ENCODE measurements around the gene SLN.

DNA sequence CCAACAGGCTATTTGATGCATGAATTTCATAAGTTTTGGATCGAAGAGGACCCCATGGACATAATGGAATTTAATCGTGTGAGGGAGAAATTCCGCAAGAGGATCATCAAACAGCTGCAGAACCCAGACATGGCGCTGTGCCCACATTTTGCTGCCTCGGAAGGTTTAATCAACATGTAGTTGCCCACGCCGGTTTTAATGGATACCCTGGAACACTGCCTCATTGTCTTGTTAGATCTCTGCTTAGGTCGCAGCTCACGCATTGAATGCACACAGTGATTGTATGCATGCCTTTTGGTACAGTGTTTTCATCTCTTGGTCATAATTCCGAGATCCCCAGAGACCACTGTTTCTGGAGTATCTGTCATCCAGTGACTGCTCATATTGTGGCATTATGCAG, 46.8 kb downstream of the SLN start:
- TF ChIP-seq, protein P1, sequence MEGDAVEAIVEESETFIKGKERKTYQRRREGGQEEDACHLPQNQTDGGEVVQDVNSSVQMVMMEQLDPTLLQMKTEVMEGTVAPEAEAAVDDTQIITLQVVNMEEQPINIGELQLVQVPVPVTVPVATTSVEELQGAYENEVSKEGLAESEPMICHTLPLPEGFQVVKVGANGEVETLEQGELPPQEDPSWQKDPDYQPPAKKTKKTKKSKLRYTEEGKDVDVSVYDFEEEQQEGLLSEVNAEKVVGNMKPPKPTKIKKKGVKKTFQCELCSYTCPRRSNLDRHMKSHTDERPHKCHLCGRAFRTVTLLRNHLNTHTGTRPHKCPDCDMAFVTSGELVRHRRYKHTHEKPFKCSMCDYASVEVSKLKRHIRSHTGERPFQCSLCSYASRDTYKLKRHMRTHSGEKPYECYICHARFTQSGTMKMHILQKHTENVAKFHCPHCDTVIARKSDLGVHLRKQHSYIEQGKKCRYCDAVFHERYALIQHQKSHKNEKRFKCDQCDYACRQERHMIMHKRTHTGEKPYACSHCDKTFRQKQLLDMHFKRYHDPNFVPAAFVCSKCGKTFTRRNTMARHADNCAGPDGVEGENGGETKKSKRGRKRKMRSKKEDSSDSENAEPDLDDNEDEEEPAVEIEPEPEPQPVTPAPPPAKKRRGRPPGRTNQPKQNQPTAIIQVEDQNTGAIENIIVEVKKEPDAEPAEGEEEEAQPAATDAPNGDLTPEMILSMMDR (IDR thresholded peaks at IDR 0.05; ENCODE audit: low read length): no peak
- no peak for TF ChIP-seq EZH2 (optimal IDR thresholded peaks at IDR 0.05; ENCODE audit: low read depth, low read length)

All from MM.1S (cell line).